EH (cell line): ENCODE data around the gene CNGA2.

Experiments
- DNase-seq: peaks from one replicate; pipeline ENCODE4 v3.0.0-alpha.2; 2015; ENCODE audit warnings: low read depth

CNGA2 gene

GRCh38 chrX:151753313-151754046 lies 18.9 kb downstream of the CNGA2 start:
- peak; percentile 56 for DNase-seq

- DNase-seq: peak; percentile 77
Measured at GRCh38 chrX:151754047-151754429, 19.5 kb downstream of the CNGA2 start.

- DNase-seq: no peak
Measured at GRCh38 chrX:151754641-151755215, 20.2 kb downstream of the CNGA2 start.

GRCh38 chrX:151759041-151759708 lies 24.6 kb downstream of the CNGA2 start:
- no peak for DNase-seq

GRCh38 chrX:151762802-151763201 lies 28.3 kb downstream of the CNGA2 start:
- DNase-seq: no peak

- DNase-seq: no peak
Measured at GRCh38 chrX:151763711-151764110, 29.2 kb downstream of the CNGA2 start.

- no peak for DNase-seq
Measured at GRCh38 chrX:151765026-151765425, 30.5 kb downstream of the CNGA2 start.

GRCh38 chrX:151771726-151772125 lies 37.2 kb downstream of the CNGA2 start:
- no peak for DNase-seq

GRCh38 chrX:151773434-151773833 lies 38.9 kb downstream of the CNGA2 start:
- DNase-seq: no peak

- DNase-seq: no peak
Measured at GRCh38 chrX:151774421-151774820, 39.9 kb downstream of the CNGA2 start.

GRCh38 chrX:151776181-151776731 lies 41.7 kb downstream of the CNGA2 start:
- no peak for DNase-seq

GRCh38 chrX:151776936-151777335 lies 42.4 kb downstream of the CNGA2 start:
- no peak for DNase-seq

- DNase-seq: no peak
Measured at GRCh38 chrX:151779258-151779657, 44.7 kb downstream of the CNGA2 start.

GRCh38 chrX:151780621-151781020 lies 46.1 kb downstream of the CNGA2 start:
- no peak for DNase-seq

GRCh38 chrX:151789179-151789800 lies 54.7 kb downstream of the CNGA2 start:
- DNase-seq: peak; percentile 87

GRCh38 chrX:151790481-151791160 lies 56.1 kb downstream of the CNGA2 start:
- peak; percentile 56 for DNase-seq

GRCh38 chrX:151791961-151792360 lies 57.4 kb downstream of the CNGA2 start:
- DNase-seq: no peak

GRCh38 chrX:151792505-151792904 lies 58.0 kb downstream of the CNGA2 start:
- DNase-seq: no peak

- no peak for DNase-seq
Measured at GRCh38 chrX:151793886-151794285, 59.3 kb downstream of the CNGA2 start.
